ENCODE measurements around the gene ELL.

The ELL gene

DNA sequence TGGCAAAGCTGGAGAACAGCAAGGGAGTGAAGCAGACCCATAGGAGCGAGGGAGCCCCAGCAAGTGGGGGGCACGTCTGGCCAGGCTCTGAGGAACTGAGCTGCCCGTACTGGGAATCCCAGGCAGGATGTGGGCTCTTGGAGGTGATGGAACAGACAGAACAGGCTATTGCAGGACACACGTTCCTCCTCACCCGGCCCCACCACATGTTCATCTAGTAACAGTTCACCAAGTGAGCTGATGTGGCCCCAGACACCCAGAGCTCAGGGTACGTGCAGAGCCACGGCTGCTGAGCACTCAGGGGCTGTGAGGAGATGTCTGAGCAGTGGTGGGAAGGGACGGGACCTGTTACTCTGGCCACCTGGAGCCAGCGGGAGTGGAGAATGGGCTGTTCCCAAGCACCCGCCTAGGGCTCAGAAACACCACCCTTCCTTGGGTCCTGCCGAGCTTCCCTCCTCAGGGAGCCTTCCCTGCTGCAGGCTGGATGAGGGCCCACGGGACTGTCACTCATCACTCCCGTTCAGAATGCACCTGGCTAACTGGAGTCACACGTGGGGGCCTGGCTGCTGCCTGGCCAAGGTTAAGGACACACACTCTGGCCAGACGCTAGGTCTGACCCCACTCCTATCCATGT is 18.4 kb downstream of the ELL start:
- no peaks in the 10 kb centered on the region for H3K9me3 ChIP-seq (ENCODE audit: control insufficient read depth, insufficient read depth, low read length)
- TF ChIP-seq EZH2phosphoT487 (IDR thresholded peaks at IDR 0.05; ENCODE audit: borderline replicate concordance, low read length), result no peak
- TF ChIP-seq, protein P1, sequence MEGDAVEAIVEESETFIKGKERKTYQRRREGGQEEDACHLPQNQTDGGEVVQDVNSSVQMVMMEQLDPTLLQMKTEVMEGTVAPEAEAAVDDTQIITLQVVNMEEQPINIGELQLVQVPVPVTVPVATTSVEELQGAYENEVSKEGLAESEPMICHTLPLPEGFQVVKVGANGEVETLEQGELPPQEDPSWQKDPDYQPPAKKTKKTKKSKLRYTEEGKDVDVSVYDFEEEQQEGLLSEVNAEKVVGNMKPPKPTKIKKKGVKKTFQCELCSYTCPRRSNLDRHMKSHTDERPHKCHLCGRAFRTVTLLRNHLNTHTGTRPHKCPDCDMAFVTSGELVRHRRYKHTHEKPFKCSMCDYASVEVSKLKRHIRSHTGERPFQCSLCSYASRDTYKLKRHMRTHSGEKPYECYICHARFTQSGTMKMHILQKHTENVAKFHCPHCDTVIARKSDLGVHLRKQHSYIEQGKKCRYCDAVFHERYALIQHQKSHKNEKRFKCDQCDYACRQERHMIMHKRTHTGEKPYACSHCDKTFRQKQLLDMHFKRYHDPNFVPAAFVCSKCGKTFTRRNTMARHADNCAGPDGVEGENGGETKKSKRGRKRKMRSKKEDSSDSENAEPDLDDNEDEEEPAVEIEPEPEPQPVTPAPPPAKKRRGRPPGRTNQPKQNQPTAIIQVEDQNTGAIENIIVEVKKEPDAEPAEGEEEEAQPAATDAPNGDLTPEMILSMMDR (IDR thresholded peaks at IDR 0.05; ENCODE audit: low read depth, low read length, poor library complexity, severe bottlenecking), result no peak
- no peaks in the 10 kb centered on the region for H3K9me2 ChIP-seq (replicated peaks; ENCODE audit: control insufficient read depth, low read length)
- peaks cover 32% of the 10 kb centered on the region for H4K20me1 ChIP-seq (ENCODE audit: control insufficient read depth, insufficient read depth, low read depth, low read length)
- peaks cover 27% of the 10 kb centered on the region for H3K4me1 ChIP-seq (ENCODE audit: control insufficient read depth, low read length)
- H3K4me3 ChIP-seq (ENCODE audit: low read length), result no peak overlapping the region
- H3K27ac ChIP-seq (ENCODE audit: low read depth, low read length), result no peak overlapping the region
- no peaks in the 10 kb centered on the region for H3F3A ChIP-seq (ENCODE audit: control insufficient read depth, insufficient read depth)
- no peaks in the 10 kb centered on the region for H3K27me3 ChIP-seq (ENCODE audit: control insufficient read depth, low read length)
- peaks cover 100% of the 10 kb centered on the region for H3K79me2 ChIP-seq (ENCODE audit: control insufficient read depth, low read length)
- H3K36me3 ChIP-seq (ENCODE audit: control insufficient read depth, low read length), result no peaks in the 10 kb centered on the region
- no peak overlapping the region for H3K4me2 ChIP-seq (ENCODE audit: low read length)

DNA sequence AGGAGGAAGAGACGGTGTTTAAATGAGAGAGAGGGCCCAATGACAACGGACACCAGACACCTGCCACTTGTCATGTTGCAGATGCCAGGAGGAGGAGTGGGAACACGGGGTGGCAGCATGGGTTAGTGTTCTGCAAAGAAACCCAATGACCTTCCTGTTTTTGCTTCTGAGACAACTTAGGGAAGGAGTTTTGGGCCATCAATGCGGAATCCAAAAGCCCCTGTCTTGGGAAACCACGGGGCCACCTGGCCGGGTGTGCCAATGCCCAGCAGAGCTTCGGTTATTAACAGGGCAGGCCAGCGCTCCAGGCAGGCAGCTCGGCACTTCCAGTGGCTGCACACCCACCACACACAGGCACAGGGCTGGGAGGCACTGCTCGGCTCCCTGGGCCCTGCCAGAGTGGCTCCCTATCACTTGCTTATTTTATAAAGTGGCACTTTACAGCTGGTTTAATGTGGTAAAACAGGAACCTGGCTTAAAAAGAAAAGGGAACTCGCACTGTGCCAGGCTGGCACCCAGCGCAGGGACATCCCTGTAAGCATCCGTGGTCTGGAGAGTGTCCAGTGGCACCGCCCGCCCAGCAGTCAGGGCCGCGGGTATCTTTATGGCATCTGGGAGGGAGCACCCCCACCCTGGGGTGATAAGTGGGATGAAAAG is 19.1 kb downstream of the ELL start:
- no peaks in the 10 kb centered on the region for H3K9me2 ChIP-seq (replicated peaks; ENCODE audit: control insufficient read depth, low read length)
- no peaks in the 10 kb centered on the region for H3K36me3 ChIP-seq (ENCODE audit: control insufficient read depth, low read length)
- H4K20me1 ChIP-seq (ENCODE audit: control insufficient read depth, insufficient read depth, low read depth, low read length), result peaks cover 33% of the 10 kb centered on the region
- H3K9me3 ChIP-seq (ENCODE audit: control insufficient read depth, insufficient read depth, low read length), result no peaks in the 10 kb centered on the region
- no peak for TF ChIP-seq EZH2phosphoT487 (IDR thresholded peaks at IDR 0.05; ENCODE audit: borderline replicate concordance, low read length)
- TF ChIP-seq, protein P1 (IDR thresholded peaks at IDR 0.05; ENCODE audit: low read depth, low read length, poor library complexity, severe bottlenecking), result no peak
- no peak overlapping the region for H3K4me2 ChIP-seq (ENCODE audit: low read length)
- H3K27ac ChIP-seq (ENCODE audit: low read depth, low read length), result no peak overlapping the region
- H3F3A ChIP-seq (ENCODE audit: control insufficient read depth, insufficient read depth), result no peaks in the 10 kb centered on the region
- peaks cover 100% of the 10 kb centered on the region for H3K79me2 ChIP-seq (ENCODE audit: control insufficient read depth, low read length)
- H3K4me1 ChIP-seq (ENCODE audit: control insufficient read depth, low read length), result peaks cover 27% of the 10 kb centered on the region
- H3K4me3 ChIP-seq (ENCODE audit: low read length), result no peak overlapping the region
- H3K27me3 ChIP-seq (ENCODE audit: control insufficient read depth, low read length), result no peaks in the 10 kb centered on the region

DNA sequence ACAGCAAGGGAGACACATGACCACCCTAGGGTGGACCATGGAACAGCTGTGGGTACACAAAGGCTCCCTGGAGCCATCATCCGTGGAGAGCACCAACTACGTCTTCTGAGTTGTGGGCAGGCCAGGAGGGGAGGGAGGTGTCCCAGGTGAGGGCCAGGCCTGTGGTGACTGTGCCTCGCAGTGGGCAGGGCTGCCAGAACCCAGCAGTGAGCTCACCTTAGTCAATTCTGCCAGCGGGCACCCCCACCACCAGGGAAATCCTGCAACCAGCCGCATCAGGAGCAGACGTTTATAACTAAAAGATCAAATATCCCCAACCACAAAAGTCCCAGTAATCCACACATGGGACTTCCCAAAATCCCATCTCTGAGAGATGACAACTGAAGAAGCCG is 19.6 kb downstream of the ELL start:
- peaks cover 27% of the 10 kb centered on the region for H3K4me1 ChIP-seq (ENCODE audit: control insufficient read depth, low read length)
- peaks cover 28% of the 10 kb centered on the region for H4K20me1 ChIP-seq (ENCODE audit: control insufficient read depth, insufficient read depth, low read depth, low read length)

More for the DNA sequence above, 19.6 kb downstream of the ELL start:
- Histone ChIP-seq H3F3A (ENCODE audit: control insufficient read depth, insufficient read depth) (no peaks in the 10 kb centered on the region), H3K9me2 (replicated peaks; ENCODE audit: control insufficient read depth, low read length) (no peaks in the 10 kb centered on the region), H3K4me3 (ENCODE audit: low read length) (no peak overlapping the region), H3K9me3 (ENCODE audit: control insufficient read depth, insufficient read depth, low read length) (no peaks in the 10 kb centered on the region), H3K79me2 (ENCODE audit: control insufficient read depth, low read length) (peaks cover 100% of the 10 kb centered on the region), H3K36me3 (ENCODE audit: control insufficient read depth, low read length) (no peaks in the 10 kb centered on the region), H3K27me3 (ENCODE audit: control insufficient read depth, low read length) (no peaks in the 10 kb centered on the region), H3K4me2 (ENCODE audit: low read length) (no peak overlapping the region), H3K27ac (ENCODE audit: low read depth, low read length) (no peak overlapping the region)
- no peak for TF ChIP-seq EZH2phosphoT487 (IDR thresholded peaks at IDR 0.05; ENCODE audit: borderline replicate concordance, low read length)
- TF ChIP-seq, protein P1 (IDR thresholded peaks at IDR 0.05; ENCODE audit: low read depth, low read length, poor library complexity, severe bottlenecking), result no peak
